Liver (tissue), 9 donors: ENCODE data around the gene CDC6. TPM values are rescaled to one million over a fixed set of nuclear protein-coding genes. Genes with fewer than 3 reads are reported as not detected.

ENCODE experiments used
- DNase-seq: peaks from one replicate; pipeline ENCODE4 v3.0.0-alpha.2; 2017; ENCODE audit warnings: low spot score
- H3K27ac ChIP-seq, 2 donors: one replicate each; pipeline ENCODE4 v1.7.0; 2013; ENCODE audit warnings: inconsistent platforms in 2 of 2, low read length in 2 of 2, control low read depth in 1 of 2, low read depth in 1 of 2, mild to moderate bottlenecking in 1 of 2
- H3K27me3 ChIP-seq, 4 donors: one replicate each; pipeline versions ENCODE4 v1.6.1 to v1.7.0; 2013; ENCODE audit warnings: low read length in 3 of 4, inconsistent platforms in 1 of 4, mild to moderate bottlenecking in 1 of 4, moderate library complexity in 1 of 4; ENCODE audit not compliant: control insufficient read depth in 4 of 4, insufficient read depth in 4 of 4
- H3K36me3 ChIP-seq, 4 donors: one replicate each; pipeline versions ENCODE4 v1.6.1 to v1.7.0; 2013; ENCODE audit warnings: low read length in 3 of 4, mild to moderate bottlenecking in 3 of 4, low read depth in 1 of 4, moderate library complexity in 1 of 4; ENCODE audit not compliant: control insufficient read depth in 4 of 4, insufficient read depth in 3 of 4
- H3K4me1 ChIP-seq, 4 donors: one replicate each; pipeline versions ENCODE4 v1.6.1 to v1.7.0; 2013; ENCODE audit warnings: low read length in 3 of 4, mild to moderate bottlenecking in 3 of 4, moderate library complexity in 1 of 4; ENCODE audit not compliant: control insufficient read depth in 4 of 4, insufficient read depth in 4 of 4
- H3K4me3 ChIP-seq, 3 donors: one replicate each; pipeline versions ENCODE4 v1.6.1 to v1.7.0; 2013; ENCODE audit warnings: low read length in 3 of 3, control low read depth in 1 of 3, low read depth in 1 of 3, mild to moderate bottlenecking in 1 of 3
- H3K9ac ChIP-seq, 2 donors: one replicate each; pipeline ENCODE4 v1.7.0; 2013; ENCODE audit warnings: low read length in 2 of 2, mild to moderate bottlenecking in 2 of 2, moderate library complexity in 2 of 2, control low read depth in 1 of 2, low read depth in 1 of 2
- H3K9me3 ChIP-seq, 4 donors: one replicate each; pipeline versions ENCODE4 v1.6.1 to v1.7.0; 2013; ENCODE audit warnings: low read length in 3 of 4; ENCODE audit not compliant: control insufficient read depth in 4 of 4
- ATF3 ChIP-seq: IDR thresholded peaks from 2 replicates; pipeline ENCODE4 v1.6.1; 2016; ENCODE audit warnings: antibody characterized with exemption
- CTCF ChIP-seq: fragments of 150-350 bp; IDR thresholded peaks from 2 replicates; pipeline ENCODE4 v1.5.1; 2017; ENCODE audit warnings: improper control_type of control experiment, low read depth, low read length; ENCODE audit not compliant: missing input control
- EGR1 ChIP-seq, 2 donors: IDR thresholded peaks; 2 replicates each; pipeline ENCODE4 v1.6.1; 2016 to 2018; ENCODE audit warnings: antibody characterized with exemption in 2 of 2, low read depth in 2 of 2
- FOXA1 ChIP-seq: IDR thresholded peaks from 2 replicates; pipeline ENCODE4 v1.6.1; 2016; ENCODE audit warnings: antibody characterized with exemption
- FOXA2 ChIP-seq: IDR thresholded peaks from 2 replicates; pipeline ENCODE4 v1.6.1; 2016; ENCODE audit warnings: antibody characterized with exemption
- GABPA ChIP-seq, 2 donors: IDR thresholded peaks in 1 of 2; conservative IDR thresholded peaks in 1 of 2; 2 replicates each; pipeline ENCODE4 v1.6.1; 2016; ENCODE audit warnings: antibody characterized with exemption in 2 of 2, mild to moderate bottlenecking in 1 of 2, moderate library complexity in 1 of 2
- HNF4A ChIP-seq, 2 donors: conservative IDR thresholded peaks; 2 replicates each; pipeline ENCODE4 v1.6.1; 2016; ENCODE audit warnings: antibody characterized with exemption in 2 of 2, mild to moderate bottlenecking in 2 of 2
- HNF4G ChIP-seq: IDR thresholded peaks from 2 replicates; pipeline ENCODE4 v1.6.1; 2016; ENCODE audit warnings: antibody characterized with exemption
- JUND ChIP-seq, 2 donors: IDR thresholded peaks; 2 replicates each; pipeline ENCODE4 v1.6.1; 2016; ENCODE audit warnings: antibody characterized with exemption in 2 of 2
- MAX ChIP-seq: IDR thresholded peaks from 2 replicates; pipeline ENCODE4 v1.6.1; 2016; ENCODE audit warnings: antibody characterized with exemption
- NR2F2 ChIP-seq: IDR thresholded peaks from 2 replicates; pipeline ENCODE4 v1.6.1; 2016; ENCODE audit warnings: antibody characterized with exemption
- RAD21 ChIP-seq, 2 donors: IDR thresholded peaks; 2 replicates each; pipeline ENCODE4 v1.6.1; 2016; ENCODE audit warnings: antibody characterized with exemption in 2 of 2, mild to moderate bottlenecking in 2 of 2
- REST ChIP-seq: IDR thresholded peaks from 2 replicates; pipeline ENCODE4 v1.6.1; 2016; ENCODE audit warnings: antibody characterized with exemption, mild to moderate bottlenecking
- RXRA ChIP-seq, 2 donors: IDR thresholded peaks; 2 replicates each; pipeline ENCODE4 v1.6.1; 2017 to 2018; ENCODE audit warnings: antibody characterized with exemption in 2 of 2, mild to moderate bottlenecking in 1 of 2
- SP1 ChIP-seq: IDR thresholded peaks from 2 replicates; pipeline ENCODE4 v1.6.1; 2018; ENCODE audit warnings: antibody characterized with exemption, mild to moderate bottlenecking
- TAF1 ChIP-seq: conservative IDR thresholded peaks from 2 replicates; pipeline ENCODE4 v1.6.1; 2016; ENCODE audit warnings: antibody characterized with exemption, mild to moderate bottlenecking
- YY1 ChIP-seq: IDR thresholded peaks from 2 replicates; pipeline ENCODE4 v1.6.1; 2016; ENCODE audit warnings: antibody characterized with exemption, mild to moderate bottlenecking
- ZBTB33 ChIP-seq: IDR thresholded peaks from 2 replicates; pipeline ENCODE4 v1.6.1; 2016; ENCODE audit warnings: antibody characterized with exemption
- WGBS: extraction: QIAGEN DNeasy Blood & Tissue Kit; methylation state at CpG from one replicate; pipeline ENCODE4 v1.1.7; 2013; 5-methylcytosine and 5-hydroxymethylcytosine counted together
- polyA plus RNA-seq, 2 donors: library from polyadenylated mRNA; stranded (reverse) in 1 of 2; unstranded in 1 of 2; fragments of 200-250 nt in 1 of 2; fragments of >200 nt in 1 of 2; fragmentation: Nextera tagmentation in 1 of 2; extraction: Ambion mirVana in 1 of 2; gene quantifications; one replicate each; pipeline versions ENCODE4 v1.2.1 to v1.2.3, GENCODE V29; 2013 to 2015
- total RNA-seq, 2 donors: library from RNA; depleted of rRNA; stranded (reverse); fragments of >200 nt; gene quantifications; one replicate each; pipeline ENCODE4 v1.2.3, GENCODE V29; 2014
- donor health status: healthy.
- donor health status: healthy.
- donor health status: healthy.
- donor health status: healthy.
- donor health status: healthy.

CDC6 gene
- total and polyA plus RNA-seq, 4 donors, result 0.54 to 16.5 (median 2.5) TPM

- H3K4me1 ChIP-seq, result peaks cover 33 to 91% (median 81%) of the 10 kb centered on the region in 4 donors
- H3K27me3 ChIP-seq, result no peaks in the 10 kb centered on the region
- WGBS, result 32% methylated on average over 19 of the region's 19 CpGs
- no peak for DNase-seq
- peak overlapping the region in 2 of 3 donors; percentile 5 to 22 for H3K4me3 ChIP-seq
- peak overlapping the region in 1 of 2 donors; percentile 26 for H3K9ac ChIP-seq
- H3K27ac ChIP-seq, result peak overlapping the region; percentile 64 to 81
- peak; percentile 17 for TF ChIP-seq REST
- no peak for TF ChIP-seq RAD21 (IDR thresholded peaks at IDR 0.05)
- TF ChIP-seq ZBTB33, result no peak
- peak; percentile 65 to 78 for TF ChIP-seq GABPA (IDR thresholded peaks at IDR 0.05 in 1 of 2, conservative IDR thresholded peaks at IDR 0.05 in 1 of 2)
- TF ChIP-seq TAF1, result no peak
- no peak for TF ChIP-seq SP1
- no peak for TF ChIP-seq JUND (IDR thresholded peaks at IDR 0.05)
- TF ChIP-seq HNF4A (conservative IDR thresholded peaks at IDR 0.05), result no peak
- TF ChIP-seq NR2F2, result no peak
- no peak for TF ChIP-seq FOXA2
- TF ChIP-seq YY1, result peak; percentile 42
- TF ChIP-seq EGR1 (IDR thresholded peaks at IDR 0.05; ENCODE audit: low read depth in 2 of 2), result peak in 1 of 2 donors; percentile 35
- no peak for TF ChIP-seq FOXA1
- peak in 1 of 2 donors; percentile 45 for TF ChIP-seq RXRA (IDR thresholded peaks at IDR 0.05)
- no peak for TF ChIP-seq CTCF
- no peak for TF ChIP-seq ATF3
- peak; percentile 9 for TF ChIP-seq MAX
- no peak for TF ChIP-seq HNF4G
- no peaks in the 10 kb centered on the region for H3K9me3 ChIP-seq
- no peaks in the 10 kb centered on the region for H3K36me3 ChIP-seq
These were observed 35.0 kb downstream of the CDC6 start for GRCh38 chr17:40322358-40323315.
